Measurements from ENCODE around the gene SLC45A1. TPM values are rescaled to one million over a fixed set of nuclear protein-coding genes. Genes with fewer than 3 reads are reported as not detected.

SLC45A1 gene
- total RNA-seq, 2 donors from 2014 or later, result 4.3 to 5.2 TPM

GRCh38 chr1:8371372-8371991, 53.6 kb downstream of the SLC45A1 start:
- intact Hi-C loops (cut with DNase I), result loop anchor here (5.0 kb wide), 1 partner anchor 36 kb away; no protein-coding TSS in a partner anchor
- 82% methylated on average over 9 of the region's 9 CpGs for WGBS
- Histone ChIP-seq H3K9me3 (no peaks in the 10 kb centered on the region), H3K4me1 (replicated peaks) (peaks cover 34% of the 10 kb centered on the region), H3K27me3 (replicated peaks; ENCODE audit: insufficient read depth) (no peaks in the 10 kb centered on the region), H3K36me3 (no peaks in the 10 kb centered on the region), H3K27ac (peak overlapping the region; percentile 81 to 83), H3K4me3 (no peak overlapping the region)
- no peak for DNase-seq (ENCODE audit: low spot score)
- TF ChIP-seq POLR2AphosphoS5 (IDR thresholded peaks at IDR 0.05) (no peak), POLR2A (IDR thresholded peaks at IDR 0.05) (no peak)
- TF ChIP-seq, protein P1, sequence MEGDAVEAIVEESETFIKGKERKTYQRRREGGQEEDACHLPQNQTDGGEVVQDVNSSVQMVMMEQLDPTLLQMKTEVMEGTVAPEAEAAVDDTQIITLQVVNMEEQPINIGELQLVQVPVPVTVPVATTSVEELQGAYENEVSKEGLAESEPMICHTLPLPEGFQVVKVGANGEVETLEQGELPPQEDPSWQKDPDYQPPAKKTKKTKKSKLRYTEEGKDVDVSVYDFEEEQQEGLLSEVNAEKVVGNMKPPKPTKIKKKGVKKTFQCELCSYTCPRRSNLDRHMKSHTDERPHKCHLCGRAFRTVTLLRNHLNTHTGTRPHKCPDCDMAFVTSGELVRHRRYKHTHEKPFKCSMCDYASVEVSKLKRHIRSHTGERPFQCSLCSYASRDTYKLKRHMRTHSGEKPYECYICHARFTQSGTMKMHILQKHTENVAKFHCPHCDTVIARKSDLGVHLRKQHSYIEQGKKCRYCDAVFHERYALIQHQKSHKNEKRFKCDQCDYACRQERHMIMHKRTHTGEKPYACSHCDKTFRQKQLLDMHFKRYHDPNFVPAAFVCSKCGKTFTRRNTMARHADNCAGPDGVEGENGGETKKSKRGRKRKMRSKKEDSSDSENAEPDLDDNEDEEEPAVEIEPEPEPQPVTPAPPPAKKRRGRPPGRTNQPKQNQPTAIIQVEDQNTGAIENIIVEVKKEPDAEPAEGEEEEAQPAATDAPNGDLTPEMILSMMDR (IDR thresholded peaks at IDR 0.05), result no peak

DNA sequence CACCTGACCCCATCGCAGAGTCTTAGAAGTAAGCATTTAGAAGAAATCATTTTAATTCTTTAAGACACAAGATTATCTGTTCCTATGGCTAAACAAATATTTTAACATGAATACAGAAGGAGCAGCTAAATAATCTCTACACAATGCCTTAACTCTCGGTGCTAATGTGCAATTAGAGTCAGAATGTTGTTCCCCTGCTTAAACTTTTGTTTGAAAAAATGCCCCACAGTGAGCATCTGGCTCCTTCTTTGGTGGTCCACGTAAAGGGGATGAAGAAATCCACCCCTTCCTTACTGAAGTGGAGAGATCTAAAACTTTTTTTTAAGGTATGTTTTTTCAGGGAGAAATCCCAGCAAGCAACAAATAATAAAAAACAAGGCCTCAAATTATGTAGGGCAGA, 55.2 kb downstream of the SLC45A1 start:
- Histone ChIP-seq H3K4me3 (no peak overlapping the region), H3K36me3 (no peaks in the 10 kb centered on the region), H3K9me3 (no peaks in the 10 kb centered on the region), H3K27me3 (replicated peaks; ENCODE audit: insufficient read depth) (no peaks in the 10 kb centered on the region), H3K4me1 (replicated peaks) (peaks cover 38% of the 10 kb centered on the region), H3K27ac (peak overlapping the region; percentile 81 to 83)
- TF ChIP-seq POLR2A (IDR thresholded peaks at IDR 0.05) (no peak), POLR2AphosphoS5 (IDR thresholded peaks at IDR 0.05) (no peak)
- TF ChIP-seq, protein P1 (IDR thresholded peaks at IDR 0.05), result no peak
- intact Hi-C loops (cut with DNase I), result loop anchor here (5.0 kb wide), 1 partner anchor 34 kb away; no protein-coding TSS in a partner anchor
- WGBS, result 37% methylated on average over 3 of the region's 3 CpGs
- DNase-seq (ENCODE audit: low spot score), result no peak

DNA sequence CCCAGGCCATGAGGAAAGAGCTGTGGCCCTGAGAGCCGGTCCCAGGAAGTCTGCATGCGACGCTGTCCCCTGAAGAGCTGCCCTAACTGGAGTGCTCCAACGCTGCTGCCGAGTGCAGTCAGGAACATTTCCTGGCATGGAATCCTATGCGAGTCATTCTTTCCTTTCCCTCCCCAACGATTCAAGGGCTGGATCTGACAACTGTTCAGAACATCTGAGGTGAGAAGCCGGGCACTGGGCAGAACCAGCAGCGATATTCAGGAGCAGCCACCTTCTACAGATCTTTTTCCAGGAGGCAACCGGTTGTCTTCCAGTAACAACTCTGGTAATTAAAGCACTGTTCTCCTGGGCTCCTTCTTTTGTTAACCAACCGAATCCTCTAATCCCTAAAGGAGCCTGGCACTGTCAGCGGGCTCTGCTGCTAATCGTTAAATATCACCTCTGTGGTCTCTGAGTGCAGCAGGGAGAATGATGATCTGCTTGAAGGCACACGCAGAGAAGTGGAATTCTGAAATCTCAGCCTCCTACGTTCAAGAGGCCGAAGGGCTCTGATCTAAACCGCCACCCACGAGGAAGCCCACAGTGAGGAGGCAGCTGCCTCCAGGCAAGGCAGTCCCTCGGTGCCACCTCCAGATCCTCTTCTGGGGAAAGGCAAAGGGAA, 55.8 kb downstream of the SLC45A1 start:
- TF ChIP-seq POLR2A (IDR thresholded peaks at IDR 0.05) (no peak), POLR2AphosphoS5 (IDR thresholded peaks at IDR 0.05) (peak; percentile 89)
- DNase-seq (ENCODE audit: low spot score), result peak; percentile 80
- H3K9me3 ChIP-seq, result no peaks in the 10 kb centered on the region
- 13% methylated on average over 19 of the region's 19 CpGs for WGBS
- no peak overlapping the region for H3K4me3 ChIP-seq
- H3K27me3 ChIP-seq (replicated peaks; ENCODE audit: insufficient read depth), result no peaks in the 10 kb centered on the region
- H3K27ac ChIP-seq, result peak overlapping the region; percentile 81 to 83
- intact Hi-C loops (cut with DNase I), result loop anchor here (5.0 kb wide), 1 partner anchor 34 kb away; no protein-coding TSS in a partner anchor
- no peaks in the 10 kb centered on the region for H3K36me3 ChIP-seq
- peaks cover 44% of the 10 kb centered on the region for H3K4me1 ChIP-seq (replicated peaks)

GRCh38 chr1:8374356-8374755, 56.4 kb downstream of the SLC45A1 start:
- no peaks in the 10 kb centered on the region for H3K27me3 ChIP-seq (replicated peaks; ENCODE audit: insufficient read depth)
- peak overlapping the region; percentile 81 to 83 for H3K27ac ChIP-seq
- no peak overlapping the region for H3K4me3 ChIP-seq
- WGBS, result 74% methylated on average over 5 of the region's 5 CpGs
- TF ChIP-seq, protein P1 (IDR thresholded peaks at IDR 0.05), result no peak
- no peak for TF ChIP-seq POLR2A (IDR thresholded peaks at IDR 0.05)
- TF ChIP-seq POLR2AphosphoS5 (IDR thresholded peaks at IDR 0.05), result no peak
- H3K36me3 ChIP-seq, result no peaks in the 10 kb centered on the region
- DNase-seq (ENCODE audit: low spot score), result no peak
- no peaks in the 10 kb centered on the region for H3K9me3 ChIP-seq
- intact Hi-C loops (cut with DNase I), result loop anchor here (5.0 kb wide), 1 partner anchor 33 kb away; no protein-coding TSS in a partner anchor
- peaks cover 50% of the 10 kb centered on the region for H3K4me1 ChIP-seq (replicated peaks)

DNA sequence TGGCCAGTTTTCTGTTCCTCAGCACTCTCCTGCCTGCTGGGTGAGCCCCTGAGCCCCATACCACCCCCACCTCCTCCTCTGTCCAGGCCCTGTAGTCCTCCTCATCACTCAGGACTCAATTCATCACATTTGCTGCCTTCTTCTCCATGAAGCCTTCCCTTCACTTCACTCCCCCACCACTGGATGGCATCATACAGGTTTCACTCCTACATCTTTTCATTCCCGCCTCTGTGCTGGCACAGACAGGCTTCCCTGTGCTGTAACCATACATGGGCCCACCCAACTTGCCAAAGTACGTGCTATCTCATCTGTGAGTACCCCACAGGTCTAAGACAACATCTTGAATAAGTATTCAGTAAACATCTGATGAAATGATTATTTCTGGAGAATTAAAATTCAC, 56.9 kb downstream of the SLC45A1 start:
- peaks cover 55% of the 10 kb centered on the region for H3K4me1 ChIP-seq (replicated peaks)
- TF ChIP-seq, protein P1 (IDR thresholded peaks at IDR 0.05), result peak in 2 of 4 experiments; percentile 16 to 30
- TF ChIP-seq POLR2A (IDR thresholded peaks at IDR 0.05), result no peak
- no peak for TF ChIP-seq POLR2AphosphoS5 (IDR thresholded peaks at IDR 0.05)
- no peak overlapping the region for H3K4me3 ChIP-seq
- H3K36me3 ChIP-seq, result no peaks in the 10 kb centered on the region
- no peaks in the 10 kb centered on the region for H3K27me3 ChIP-seq (replicated peaks; ENCODE audit: insufficient read depth)
- no peaks in the 10 kb centered on the region for H3K9me3 ChIP-seq
- H3K27ac ChIP-seq, result peak overlapping the region; percentile 81 to 83
- 82% methylated on average over 2 of the region's 2 CpGs for WGBS
- intact Hi-C loops (cut with DNase I), result loop anchor here (5.0 kb wide), 1 partner anchor 32 kb away; no protein-coding TSS in a partner anchor
- no peak for DNase-seq (ENCODE audit: low spot score)

Data from prostate gland (tissue), 2 donors.